Epithelial cell of proximal tubule (primary cell): ENCODE results near the gene SACS. TPM values are rescaled to one million over a fixed set of nuclear protein-coding genes. Genes with fewer than 3 reads are reported as not detected.
A peak's percentile ranks its signal among the peaks of the same experiment; 100 is the strongest.

Source experiments
- DNase-seq: peaks from one replicate; pipeline ENCODE4 v3.0.0-alpha.2; 2011; ENCODE audit warnings: low read depth
- H3K4me3 ChIP-seq: 2 replicates; pipeline ENCODE4 v1.5.1; 2011; ENCODE audit warnings: low read depth, mild to moderate bottlenecking, low read length
- total RNA-seq: library from RNA; depleted of rRNA; stranded (reverse); fragments of >200 nt; gene quantifications from 2 replicates; pipeline ENCODE4 v1.2.3, GENCODE V29; 2015
- TF ChIP-seq, protein P1 (sequence below): conservative IDR thresholded peaks from 2 replicates; pipeline ENCODE4 v1.5.1; 2012; ENCODE audit warnings: low read depth, mild to moderate bottlenecking, low read length

The SACS gene
- total RNA-seq, 1 donor from 2014 or later: 70.9 TPM

DNA sequence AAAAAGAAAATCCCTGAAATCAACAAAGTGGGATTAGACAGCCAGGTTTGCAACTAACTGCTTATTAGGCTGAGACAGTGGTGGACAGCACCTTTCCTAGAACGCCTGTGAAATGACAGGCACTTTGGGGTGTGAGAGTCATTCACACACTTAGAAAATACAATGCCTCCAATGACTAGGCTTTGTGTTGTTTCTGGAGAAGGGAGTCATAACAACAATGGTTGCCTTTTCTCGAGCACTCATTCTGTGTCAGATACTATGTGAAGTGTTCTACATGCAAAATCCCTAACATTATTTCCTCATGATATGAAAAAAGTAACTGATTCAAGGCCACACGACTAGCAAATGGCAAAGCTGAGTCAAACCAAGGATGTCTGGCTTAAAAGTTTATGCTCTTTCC, 41.2 kb downstream of the SACS start:
- TF ChIP-seq, protein P1, sequence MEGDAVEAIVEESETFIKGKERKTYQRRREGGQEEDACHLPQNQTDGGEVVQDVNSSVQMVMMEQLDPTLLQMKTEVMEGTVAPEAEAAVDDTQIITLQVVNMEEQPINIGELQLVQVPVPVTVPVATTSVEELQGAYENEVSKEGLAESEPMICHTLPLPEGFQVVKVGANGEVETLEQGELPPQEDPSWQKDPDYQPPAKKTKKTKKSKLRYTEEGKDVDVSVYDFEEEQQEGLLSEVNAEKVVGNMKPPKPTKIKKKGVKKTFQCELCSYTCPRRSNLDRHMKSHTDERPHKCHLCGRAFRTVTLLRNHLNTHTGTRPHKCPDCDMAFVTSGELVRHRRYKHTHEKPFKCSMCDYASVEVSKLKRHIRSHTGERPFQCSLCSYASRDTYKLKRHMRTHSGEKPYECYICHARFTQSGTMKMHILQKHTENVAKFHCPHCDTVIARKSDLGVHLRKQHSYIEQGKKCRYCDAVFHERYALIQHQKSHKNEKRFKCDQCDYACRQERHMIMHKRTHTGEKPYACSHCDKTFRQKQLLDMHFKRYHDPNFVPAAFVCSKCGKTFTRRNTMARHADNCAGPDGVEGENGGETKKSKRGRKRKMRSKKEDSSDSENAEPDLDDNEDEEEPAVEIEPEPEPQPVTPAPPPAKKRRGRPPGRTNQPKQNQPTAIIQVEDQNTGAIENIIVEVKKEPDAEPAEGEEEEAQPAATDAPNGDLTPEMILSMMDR: no peak
- no peak for DNase-seq
- H3K4me3 ChIP-seq: no peak overlapping the region

DNA sequence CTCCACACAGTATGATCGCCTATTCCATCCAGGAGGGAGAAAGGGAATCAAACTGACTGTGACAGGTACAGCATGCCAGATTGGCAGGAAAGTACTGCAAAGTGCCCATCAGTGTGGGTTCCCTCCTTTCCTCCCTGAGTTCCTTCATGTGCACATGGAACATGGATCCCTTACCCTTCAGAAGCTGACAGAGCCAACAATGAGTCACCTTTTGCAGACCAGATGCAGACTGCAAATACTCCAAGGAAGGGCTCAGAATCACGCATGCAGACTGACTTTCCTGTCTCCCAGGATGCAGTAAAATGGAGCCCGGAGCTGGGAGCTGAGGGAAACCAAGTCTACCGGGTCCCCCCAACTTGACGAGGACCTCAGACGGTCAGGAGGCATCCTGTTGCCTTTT, 41.8 kb downstream of the SACS start:
- TF ChIP-seq, protein P1: no peak
- H3K4me3 ChIP-seq: no peak overlapping the region
- DNase-seq: no peak

DNA sequence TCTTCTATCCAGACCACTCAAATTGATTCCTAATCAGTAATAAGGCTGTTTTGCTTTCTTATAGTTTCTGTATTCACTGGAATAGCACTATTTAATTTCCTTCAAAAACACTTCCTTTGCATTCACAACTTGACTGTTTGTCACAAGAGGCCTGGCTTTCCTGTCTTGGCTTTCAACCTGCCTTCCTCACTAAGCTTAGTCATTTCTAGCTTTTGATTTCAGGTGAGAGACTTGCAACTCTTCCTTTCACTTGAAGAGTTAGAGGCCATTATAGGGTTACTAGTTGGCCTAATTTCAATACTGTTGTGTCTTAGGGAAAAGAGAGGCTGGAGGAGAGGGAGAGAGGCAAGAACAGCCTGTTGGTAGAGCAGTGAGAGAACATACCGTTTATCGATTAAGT, 47.0 kb downstream of the SACS start:
- TF ChIP-seq, protein P1: no peak
- H3K4me3 ChIP-seq: no peak overlapping the region
- DNase-seq: no peak

DNA sequence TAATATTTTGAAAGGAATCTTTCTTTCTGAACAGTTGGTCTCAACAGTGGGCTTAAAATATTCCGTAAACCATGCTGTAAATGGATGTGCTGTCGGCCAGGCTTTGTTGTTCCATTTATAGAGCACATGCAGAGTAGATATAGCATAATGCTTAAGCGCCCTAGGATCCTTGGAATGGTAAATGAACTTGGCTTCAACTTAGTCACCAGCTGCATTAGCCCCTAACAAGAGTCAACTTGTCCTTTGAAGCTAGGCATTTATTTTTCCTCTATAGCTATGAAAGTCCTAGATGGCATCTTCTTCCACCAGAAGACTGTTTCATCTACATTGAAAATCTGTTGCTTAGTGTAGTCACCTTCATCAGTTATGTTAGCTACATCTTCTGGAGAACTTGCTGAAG, 47.6 kb downstream of the SACS start:
- DNase-seq: no peak
- H3K4me3 ChIP-seq: no peak overlapping the region
- TF ChIP-seq, protein P1: no peak

DNA sequence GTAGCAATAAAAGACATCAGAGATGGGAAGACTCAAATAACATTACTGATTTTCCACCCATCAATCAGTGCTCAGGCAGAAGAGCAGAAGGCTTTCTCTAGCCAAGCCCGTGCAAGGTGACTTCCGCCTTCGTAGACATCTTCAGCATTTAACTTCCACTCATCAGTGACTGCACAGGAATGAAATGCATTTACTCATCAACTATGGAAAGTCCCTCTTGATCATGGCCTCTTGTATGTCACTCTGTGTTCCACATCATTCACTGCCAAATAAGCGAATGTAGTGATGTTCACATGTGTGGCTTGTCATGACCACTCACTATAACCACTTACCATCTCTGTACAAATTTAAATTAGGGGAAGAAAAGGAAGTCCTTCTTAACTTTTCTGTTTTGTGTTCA, 49.4 kb downstream of the SACS start:
- peak; percentile 85 for DNase-seq
- H3K4me3 ChIP-seq: no peak overlapping the region
- TF ChIP-seq, protein P1: no peak

DNA sequence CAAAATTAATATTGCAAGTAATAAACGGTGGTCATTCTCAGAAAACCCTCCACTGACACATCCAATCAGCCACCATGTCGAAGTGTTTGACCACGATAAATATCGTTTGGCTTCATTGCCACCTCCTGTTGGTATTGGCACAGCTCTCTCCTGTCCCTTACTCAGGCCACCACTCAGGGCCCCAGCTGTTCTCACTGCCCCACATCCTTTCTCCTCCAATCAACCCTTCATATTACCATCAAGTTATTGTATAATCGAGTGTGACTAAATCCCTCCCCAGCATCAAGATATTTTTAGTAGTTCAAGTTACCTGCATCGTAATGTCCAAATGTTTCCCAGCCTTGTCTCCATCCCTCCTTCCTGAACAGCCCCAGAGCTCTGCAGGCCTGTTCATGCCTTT, 50.4 kb downstream of the SACS start:
- DNase-seq: no peak
- TF ChIP-seq, protein P1: no peak
- H3K4me3 ChIP-seq: no peak overlapping the region

DNA sequence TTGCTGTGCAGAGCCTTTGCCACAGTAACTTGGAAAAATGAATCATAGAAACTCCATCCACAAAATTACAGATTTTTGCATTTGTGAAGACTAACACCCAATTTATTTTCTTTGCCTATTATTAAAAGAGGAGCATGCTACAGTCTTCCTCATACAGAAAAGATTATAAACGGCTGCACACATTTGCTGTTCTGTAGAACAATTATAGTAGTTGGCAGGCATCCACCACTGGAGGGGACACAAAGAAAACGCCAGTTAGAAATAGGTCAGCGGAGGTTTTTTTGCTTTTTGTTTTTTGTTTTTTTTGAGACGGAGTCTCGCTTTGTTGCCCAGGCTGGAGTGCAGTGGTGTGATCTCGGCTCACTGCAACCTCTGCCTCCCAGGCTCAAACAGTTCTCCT, 51.6 kb downstream of the SACS start:
- TF ChIP-seq, protein P1: no peak

More for the DNA sequence above, 51.6 kb downstream of the SACS start:
- no peak overlapping the region for H3K4me3 ChIP-seq
- no peak for DNase-seq
